Common myeloid progenitor, CD34-positive (primary cell): ENCODE data around the gene CYBC1.
"Not testable (repeated sequence)": the region's sequence is repeated elsewhere in the genome, so short reads cannot be mapped to it uniquely, and the experiment has no call there.

Experiments used
- CTCF ChIA-PET: fragments of 350-600 bp; sonication (Branson Sonifier 250); formaldehyde crosslinking; loops from one replicate; lab custom pipeline; 2021; ENCODE audit warnings: antibody characterized with exemption; lab: Charles Lee
- POLR2A ChIA-PET: fragments of 350-600 bp; sonication (Branson Sonifier 250); formaldehyde crosslinking; loops from one replicate; lab custom pipeline; 2021; ENCODE audit warnings: antibody characterized with exemption; lab: Charles Lee
- DNase-seq, 3 donors: peaks; one replicate each; pipeline versions ENCODE4 v3.0.0 to v3.0.0-alpha.2; 2013
- H3K27ac ChIP-seq, 2 experiments: 1 replicate in 1 of 2; 2 replicates in 1 of 2; pipeline ENCODE4 v1.7.0; 2013; ENCODE audit warnings: inconsistent platforms in 2 of 2, low read length in 2 of 2, mild to moderate bottlenecking in 2 of 2, low read depth in 1 of 2, moderate library complexity in 1 of 2; ENCODE audit not compliant: severe bottlenecking in 2 of 2, insufficient read depth in 1 of 2, poor library complexity in 1 of 2
- H3K27me3 ChIP-seq, 5 experiments: replicated peaks in 2 of 5; 1 replicate in 3 of 5; 2 replicates in 2 of 5; pipeline versions ENCODE4 v1.6.1 to v1.7.0; 2013; ENCODE audit warnings: low read length in 4 of 5, mild to moderate bottlenecking in 2 of 5, moderate library complexity in 2 of 5, inconsistent platforms in 1 of 5; ENCODE audit not compliant: insufficient read depth in 5 of 5, control insufficient read depth in 4 of 5
- H3K36me3 ChIP-seq, 4 experiments: 1 replicate in 2 of 4; 2 replicates in 2 of 4; pipeline versions ENCODE4 v1.6.1 to v1.7.0; 2013; ENCODE audit warnings: low read length in 3 of 4, control low read depth in 1 of 4, mild to moderate bottlenecking in 1 of 4; ENCODE audit not compliant: control insufficient read depth in 4 of 4, insufficient read depth in 4 of 4
- H3K4me1 ChIP-seq, 4 experiments: 1 replicate in 3 of 4; 2 replicates in 1 of 4; pipeline versions ENCODE4 v1.6.1 to v1.7.1; 2013; ENCODE audit warnings: low read length in 3 of 4, mild to moderate bottlenecking in 3 of 4, control low read depth in 1 of 4, inconsistent platforms in 1 of 4, moderate library complexity in 1 of 4; ENCODE audit not compliant: control insufficient read depth in 4 of 4, insufficient read depth in 4 of 4; ENCODE audit errors: control extremely low read depth in 1 of 4
- H3K4me3 ChIP-seq, 7 experiments: 1 replicate in 4 of 7; 2 replicates in 3 of 7; pipeline versions ENCODE4 v1.5.1 to v1.7.0; 2013; ENCODE audit warnings: mild to moderate bottlenecking in 7 of 7, low read length in 6 of 7, moderate library complexity in 6 of 7, inconsistent platforms in 2 of 7, low read depth in 2 of 7, control low read depth in 1 of 7; ENCODE audit not compliant: insufficient read depth in 4 of 7, control insufficient read depth in 1 of 7; ENCODE audit errors: extremely low read depth in 1 of 7
- H3K9me3 ChIP-seq, 5 experiments: 1 replicate in 4 of 5; 2 replicates in 1 of 5; pipeline versions ENCODE4 v1.6.1 to v1.7.1; 2013; ENCODE audit warnings: low read length in 4 of 5, mild to moderate bottlenecking in 2 of 5, inconsistent platforms in 1 of 5, low read depth in 1 of 5, moderate library complexity in 1 of 5; ENCODE audit not compliant: control insufficient read depth in 4 of 5, insufficient read depth in 2 of 5; ENCODE audit errors: control extremely low read depth in 1 of 5
- WGBS: methylation state at CpG from one replicate; pipeline ENCODE4 v1.1.5; 2013; ENCODE audit not compliant: insufficient coverage; 5-methylcytosine and 5-hydroxymethylcytosine counted together

Gene CYBC1

DNA sequence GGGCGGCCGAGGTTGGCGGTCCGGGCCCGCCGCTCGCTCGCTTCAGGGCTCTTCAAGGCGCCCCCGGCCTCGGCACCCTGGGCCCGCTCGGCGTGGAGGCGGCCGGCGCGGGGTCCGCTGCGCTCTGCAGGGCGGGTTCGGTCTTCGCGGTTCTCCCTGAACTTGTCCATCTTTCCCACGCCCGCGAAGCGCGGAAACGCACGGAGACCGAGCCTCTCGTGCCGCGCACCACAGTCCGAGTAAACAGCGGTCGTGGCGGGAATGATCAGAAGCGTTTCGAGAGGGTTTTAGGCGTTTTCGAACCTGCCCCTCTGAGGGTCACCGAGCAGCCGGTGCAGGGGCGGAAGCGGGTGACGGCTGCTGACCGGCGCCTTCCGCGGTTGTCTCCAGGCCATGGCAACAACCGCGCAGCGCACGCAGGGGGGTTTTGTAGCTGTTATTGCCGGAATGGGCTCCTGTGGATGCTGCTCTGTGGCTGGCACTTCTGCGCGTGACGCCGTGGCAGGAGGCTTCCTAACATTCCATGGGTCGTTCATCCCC is 8.4 kb upstream of the CYBC1 start:
- Histone ChIP-seq H3K27ac (peak overlapping the region; percentile 95 to 98), H3K4me3 (peak overlapping the region; percentile 62 to 97 (median 85)), H3K36me3 (peaks cover 11 to 36% (median 31%) of the 10 kb centered on the region in 4 experiments), H3K4me1 (peaks cover 7 to 24% (median 19%) of the 10 kb centered on the region in 4 experiments), H3K9me3 (no peaks in the 10 kb centered on the region), H3K27me3 (no peaks in the 10 kb centered on the region)
- DNase-seq, result peak in 2 of 3 donors; percentile 64 to 65
- ChIA-PET CTCF (no interaction called here), POLR2A (interaction anchor here (0.7 to 1.6 kb wide), 5 partner anchors 9 to 62 kb away, joined by 3 to 5 read pairs (median 3); partner anchors contain the start of gene FOXK2)
- 0% methylated on average over 61 of the region's 62 CpGs for WGBS

DNA sequence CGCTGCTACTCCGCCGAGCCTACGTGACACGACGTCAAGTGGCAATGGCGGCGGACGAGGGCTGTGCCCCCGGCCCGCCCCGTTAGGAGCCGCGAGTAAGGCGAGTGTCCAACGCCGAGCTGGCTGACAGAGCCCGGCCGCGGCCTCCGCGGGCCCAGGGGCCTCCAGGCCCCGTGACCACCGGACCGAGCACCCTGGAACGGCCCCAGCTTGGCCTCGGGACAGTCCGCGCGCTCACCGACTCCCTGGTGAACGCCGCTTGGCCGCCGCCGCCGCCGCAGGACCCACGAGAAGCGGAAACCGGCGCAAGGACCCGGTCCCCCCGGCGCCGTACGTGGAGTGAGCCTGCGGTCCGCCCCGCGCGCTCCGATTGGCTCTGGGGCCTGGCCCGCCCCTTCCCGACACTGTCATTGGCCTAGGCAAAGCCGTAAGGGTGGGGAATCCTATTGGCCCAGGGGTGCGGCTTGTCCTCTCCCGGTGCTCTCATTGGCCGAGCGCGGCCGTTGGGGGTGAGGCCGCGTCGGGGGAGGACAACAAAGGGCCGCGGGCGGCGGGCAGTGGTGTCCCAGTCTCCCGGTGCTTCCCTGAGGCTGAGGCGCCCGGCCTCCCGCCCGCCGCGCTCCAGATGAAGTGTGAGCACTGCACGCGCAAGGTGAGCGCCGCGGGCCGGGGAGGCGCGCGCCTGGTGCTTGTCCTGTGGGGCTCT is 7.8 kb upstream of the CYBC1 start, which contains the start of gene NARF:
Gene NARF (plus strand): TSS at position 563 of the 706 bp plus-strand sequence. CDS start 63 bp downstream, at position 626.
- Histone ChIP-seq H3K4me3 (peak within 1 kb of the TSS; percentile 62 to 97 (median 85)), H3K9me3 (no peaks in the 10 kb centered on the region), H3K36me3 (peaks cover 6 to 30% (median 25%) of the 10 kb centered on the region in 4 experiments), H3K27me3 (no peaks in the 10 kb centered on the region), H3K4me1 (peaks cover 7 to 24% (median 19%) of the 10 kb centered on the region in 4 experiments), H3K27ac (peak within 1 kb of the TSS; percentile 95 to 98)
- under 1% methylated on average over 84 of the region's 85 CpGs for WGBS
- CTCF ChIA-PET, result interaction anchor here (0.9 to 1.3 kb wide), 2 partner anchors 9 to 96 kb away, joined by 3 to 4 read pairs; no protein-coding TSS in a partner anchor
- POLR2A ChIA-PET, result interaction anchor here (0.5 to 1.6 kb wide), 6 partner anchors 9 to 317 kb away, joined by 3 to 6 read pairs (median 4); partner anchors contain the start of gene FOXK2
- DNase-seq, result peak; percentile 97 to 98 (median 98)

DNA sequence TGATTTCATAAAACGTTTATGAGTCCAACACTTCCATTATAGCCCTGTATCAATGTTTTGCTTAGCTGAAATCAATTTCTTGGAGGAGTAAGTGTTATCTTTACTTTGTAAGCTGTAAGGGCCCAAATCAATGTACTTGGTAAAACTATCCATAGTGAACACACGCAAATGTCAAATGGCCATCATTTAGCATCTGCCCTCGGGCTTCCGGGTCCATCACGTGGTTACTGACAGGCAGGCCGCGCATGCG is 7.3 kb upstream of the CYBC1 start:
- ChIA-PET POLR2A (interaction anchor here (0.6 to 1.0 kb wide), 2 partner anchors 9 to 159 kb away, joined by 3 to 6 read pairs; no protein-coding TSS in a partner anchor), CTCF (interaction anchor here (0.9 to 1.3 kb wide), 2 partner anchors 9 to 96 kb away, joined by 3 to 4 read pairs; no protein-coding TSS in a partner anchor)
- Histone ChIP-seq H3K4me3 (peak overlapping the region; percentile 53 to 97 (median 85)), H3K4me1 (peaks cover 7 to 24% (median 19%) of the 10 kb centered on the region in 4 experiments), H3K27ac (peak overlapping the region; percentile 95 to 98), H3K9me3 (no peaks in the 10 kb centered on the region), H3K36me3 (peaks cover 4 to 25% (median 20%) of the 10 kb centered on the region in 4 experiments), H3K27me3 (no peaks in the 10 kb centered on the region)
- DNase-seq, result no peak
- 0% methylated on average over 7 of the region's 8 CpGs for WGBS

GRCh38 chr17:82457073-82457928 is 6.7 kb upstream of the CYBC1 start:
- Histone ChIP-seq H3K4me1 (peaks cover 7 to 24% (median 19%) of the 10 kb centered on the region in 4 experiments), H3K27me3 (no peaks in the 10 kb centered on the region), H3K4me3 (peak overlapping the region in 6 of 7 experiments; percentile 53 to 92 (median 85)), H3K36me3 (peaks cover 4 to 20% (median 15%) of the 10 kb centered on the region in 4 experiments), H3K9me3 (no peaks in the 10 kb centered on the region), H3K27ac (peak overlapping the region; percentile 95 to 98)
- peak in 1 of 3 donors; percentile 5 for DNase-seq
- CTCF ChIA-PET, result interaction anchor here (0.8 to 1.3 kb wide), 4 partner anchors 8 to 97 kb away, joined by 3 to 4 read pairs (median 3); no protein-coding TSS in a partner anchor
- POLR2A ChIA-PET, result interaction anchor here (0.6 to 1.0 kb wide), 2 partner anchors 8 to 159 kb away, joined by 3 to 6 read pairs; no protein-coding TSS in a partner anchor
- WGBS, result 67% methylated on average over 9 of the region's 10 CpGs

GRCh38 chr17:82453706-82454105 is 3.2 kb upstream of the CYBC1 start:
- H3K27ac ChIP-seq, H3K27me3 ChIP-seq, DNase-seq, POLR2A ChIA-PET, H3K4me3 ChIP-seq, H3K36me3 ChIP-seq, H3K9me3 ChIP-seq, CTCF ChIA-PET: not testable (repeated sequence)
- WGBS, result 93% methylated on average over 16 of the region's 21 CpGs
- peaks cover 15 to 45% (median 35%) of the 10 kb centered on the region in 4 experiments for H3K4me1 ChIP-seq

- DNase-seq, result not testable (repeated sequence)
- WGBS, result no CpG with 5 or more reads among the region's 7 CpGs
These were observed 2.6 kb upstream of the CYBC1 start for GRCh38 chr17:82453151-82453550.

More at GRCh38 chr17:82453151-82453550, 2.6 kb upstream of the CYBC1 start:
- CTCF ChIA-PET, H3K36me3 ChIP-seq, H3K4me3 ChIP-seq, H3K9me3 ChIP-seq, H3K27me3 ChIP-seq, H3K27ac ChIP-seq, POLR2A ChIA-PET: not testable (repeated sequence)
- peaks cover 16 to 45% (median 36%) of the 10 kb centered on the region in 4 experiments for H3K4me1 ChIP-seq
